Measurements from ENCODE around the gene RBBP9.

GRCh38 chr20:18532626-18533025, 35.6 kb upstream of the RBBP9 start:
- no peak for TF ChIP-seq CTCF (IDR thresholded peaks at IDR 0.05; ENCODE audit: low read depth, low read length, poor library complexity, severe bottlenecking)
- TF ChIP-seq EZH2phosphoT487 (IDR thresholded peaks at IDR 0.05; ENCODE audit: borderline replicate concordance, low read length), result no peak
